Uterus (tissue), 2 donors: ENCODE measurements around the gene CDH4.

Experiments
- CTCF ChIP-seq, 4 experiments: fragments of 200-600 bp in 2 of 4; fragments of 450-650 bp in 2 of 4; sonication (generic) in 2 of 4; IDR thresholded peaks; one replicate each; pipeline ENCODE4 v1.5.1; 2016 to 2019; ENCODE audit warnings: antibody characterized with exemption in 4 of 4, mild to moderate bottlenecking in 2 of 4, moderate library complexity in 1 of 4
- POLR2A ChIP-seq, 2 donors: fragments of 450-650 bp; IDR thresholded peaks; one replicate each; pipeline ENCODE4 v1.6.1; 2016; ENCODE audit warnings: antibody characterized with exemption in 2 of 2, mild to moderate bottlenecking in 1 of 2, moderate library complexity in 1 of 2

GRCh38 chr20:61766921-61767610 is 515.0 kb downstream of the CDH4 start:
- TF ChIP-seq CTCF (IDR thresholded peaks at IDR 0.05), result no peak
- TF ChIP-seq POLR2A (IDR thresholded peaks at IDR 0.05), result no peak
